Measurements from ENCODE around the gene DEFB108B. TPM values are rescaled to one million over a fixed set of nuclear protein-coding genes. Genes with fewer than 3 reads are reported as not detected.

Gene DEFB108B
- total RNA-seq = not detected in 2 replicates

GRCh38 chr11:71832811-71833210 is at the start of gene DEFB108B:
Gene DEFB108B, plus strand, starts transcription at chr11:71833200. Its CDS starts 0 bp downstream, at chr11:71833200.

GRCh38 chr11:71878059-71878458 is 45.1 kb downstream of the DEFB108B start, which contains the start of gene DEFB131B:
Gene DEFB131B, plus strand, starts transcription at chr11:71878453. Its CDS starts 0 bp downstream, at chr11:71878453.

Other genes starting within 250 kb of the DEFB108B start
- gene DEFB131B, start 45.3 kb downstream of the DEFB108B start, total RNA-seq = not detected in 2 replicates
- gene XNDC1N, start 95.4 kb downstream of the DEFB108B start, total RNA-seq = 3.6 and 6.8 TPM in 2 replicates
- gene RNF121, start 95.8 kb downstream of the DEFB108B start, total RNA-seq = 13.3 and 42.8 TPM in 2 replicates
- gene IL18BP, start 165.7 kb downstream of the DEFB108B start, total RNA-seq = 2.6 and 6.0 TPM in 2 replicates
- 131 and 164 TPM in 2 replicates for gene NUMA1, start 247.3 kb downstream of the DEFB108B start, total RNA-seq
- 1.9 and 7.0 TPM in 2 replicates for gene LRRC51, start 247.7 kb downstream of the DEFB108B start, total RNA-seq